ENCODE data around the gene SFMBT1.

Gene SFMBT1

DNA sequence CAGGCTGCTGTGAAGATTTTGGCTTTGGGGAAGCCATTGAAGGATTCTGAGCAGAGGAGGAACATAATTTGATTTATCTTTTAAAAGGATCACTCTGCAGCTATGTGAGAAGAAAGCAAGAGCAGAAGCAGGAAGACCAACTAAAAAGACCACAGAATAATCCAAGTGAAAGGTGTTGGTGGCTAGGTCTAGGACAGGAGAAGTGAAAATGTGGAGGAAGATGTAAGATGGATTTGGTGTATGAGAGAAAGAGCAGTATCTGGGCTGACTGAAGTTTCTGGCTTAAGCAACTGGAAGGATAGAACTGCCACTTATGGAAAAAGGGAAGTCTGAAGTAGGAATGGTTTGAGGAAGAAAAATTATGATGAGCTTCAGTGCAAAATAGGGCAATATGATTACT, 62.0 kb downstream of the SFMBT1 start:
- no peak for DNase-seq

DNA sequence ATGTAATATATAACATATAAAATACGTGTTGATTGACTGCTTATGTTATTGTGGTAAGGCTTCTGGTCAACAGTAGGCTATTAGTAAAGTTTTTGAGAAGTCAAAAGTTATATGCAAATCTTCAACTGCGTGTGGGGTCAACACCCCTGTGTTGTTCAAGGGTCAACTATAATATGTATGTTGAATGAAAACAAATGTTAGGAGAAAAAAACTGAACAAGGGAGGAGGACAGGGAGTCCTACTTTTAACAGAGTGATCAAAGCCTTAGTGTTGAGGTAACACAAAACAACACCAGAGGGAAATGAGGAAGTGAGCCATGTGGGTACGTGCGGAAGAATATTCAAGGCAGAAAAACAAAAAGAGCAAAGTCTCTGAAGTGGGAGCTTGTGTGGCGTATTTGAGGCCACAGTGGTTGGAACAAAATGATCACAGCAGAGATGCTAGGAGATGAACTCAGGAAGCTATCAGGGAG, 62.5 kb downstream of the SFMBT1 start:
- no peak for DNase-seq

DNA sequence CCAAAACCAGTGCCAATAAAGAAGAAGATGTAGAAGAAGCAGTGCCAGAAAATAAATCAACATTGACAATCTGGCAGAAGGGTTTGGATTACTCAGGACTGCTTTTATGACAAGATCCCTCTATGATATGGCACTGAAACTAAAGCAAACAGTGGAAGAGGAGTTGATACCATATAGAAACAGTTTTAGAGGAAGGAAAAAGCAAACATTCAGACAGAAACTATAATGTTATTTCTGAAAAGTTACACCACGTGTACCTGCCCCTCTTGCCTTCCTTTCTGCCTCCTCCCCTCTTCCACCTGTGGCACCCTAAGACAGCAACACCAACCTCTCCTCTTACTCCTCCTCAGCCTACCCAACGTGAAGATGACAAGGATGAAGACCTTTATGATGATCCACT, 63.0 kb downstream of the SFMBT1 start:
- no peak for DNase-seq

DNA sequence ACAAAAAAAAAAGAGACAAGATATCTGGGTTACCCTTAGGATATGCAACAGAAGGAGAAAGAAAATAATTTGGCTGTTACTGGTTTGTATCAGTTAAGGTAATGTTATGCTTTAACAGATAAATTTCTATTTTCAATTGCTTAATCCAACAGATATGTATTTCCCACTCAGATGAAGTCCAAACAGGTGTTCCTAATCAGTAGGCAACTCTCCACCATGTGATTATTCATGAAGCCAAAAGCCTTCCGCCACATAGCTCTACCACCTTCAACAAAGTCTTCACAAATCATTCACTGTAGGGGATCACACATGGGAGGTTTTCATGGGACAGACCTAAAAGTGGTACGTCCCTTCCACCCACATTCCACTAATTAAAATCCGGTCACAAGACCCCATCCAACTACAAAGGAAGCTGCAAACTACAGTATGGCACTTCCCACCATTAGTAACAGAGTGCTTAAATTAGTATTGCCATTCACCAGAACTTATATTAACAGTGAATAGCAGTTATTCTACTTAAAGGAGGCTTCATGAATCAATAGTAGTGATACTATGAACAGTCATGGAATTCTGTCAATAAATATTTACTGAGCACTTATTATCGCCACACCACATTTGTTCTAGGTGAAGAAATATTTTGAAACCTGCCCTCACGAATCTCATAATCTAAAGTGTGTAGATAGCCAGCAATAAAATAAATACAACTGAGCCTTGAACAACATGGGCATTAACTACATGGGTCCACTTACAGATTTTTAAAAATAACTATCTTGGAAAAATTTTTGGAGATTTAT, 66.5 kb downstream of the SFMBT1 start:
- DNase-seq: no peak

DNA sequence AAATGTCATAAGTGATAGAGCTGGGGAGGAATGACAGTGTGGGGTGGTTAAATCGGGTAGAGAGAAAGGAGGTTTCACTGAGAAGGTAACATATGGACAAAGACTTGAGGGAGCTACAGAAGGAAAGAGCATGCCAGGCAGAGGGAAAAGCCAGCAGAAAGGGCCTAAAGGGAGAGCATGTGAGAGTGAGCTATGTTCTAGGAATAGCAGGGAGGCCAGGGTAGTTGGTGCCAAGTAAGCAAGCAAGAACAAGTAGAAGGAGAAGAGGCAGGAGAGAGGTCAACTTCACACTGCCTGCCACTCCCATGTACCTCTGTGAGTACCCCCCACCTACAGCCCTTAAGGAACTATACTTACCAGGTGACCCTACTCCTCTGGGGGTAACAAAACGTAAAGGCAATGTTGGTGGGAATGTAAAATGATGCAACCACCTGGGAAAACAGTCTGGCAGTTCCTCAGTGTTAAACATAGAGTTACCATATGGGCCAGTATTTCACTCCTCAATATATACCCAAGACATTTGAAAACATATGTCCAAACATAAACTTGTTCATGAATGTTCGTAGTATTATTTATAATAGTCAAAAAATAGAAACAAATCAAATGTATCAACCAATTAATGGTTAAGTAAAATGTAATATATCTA, 67.6 kb downstream of the SFMBT1 start:
- no peak for DNase-seq

DNA sequence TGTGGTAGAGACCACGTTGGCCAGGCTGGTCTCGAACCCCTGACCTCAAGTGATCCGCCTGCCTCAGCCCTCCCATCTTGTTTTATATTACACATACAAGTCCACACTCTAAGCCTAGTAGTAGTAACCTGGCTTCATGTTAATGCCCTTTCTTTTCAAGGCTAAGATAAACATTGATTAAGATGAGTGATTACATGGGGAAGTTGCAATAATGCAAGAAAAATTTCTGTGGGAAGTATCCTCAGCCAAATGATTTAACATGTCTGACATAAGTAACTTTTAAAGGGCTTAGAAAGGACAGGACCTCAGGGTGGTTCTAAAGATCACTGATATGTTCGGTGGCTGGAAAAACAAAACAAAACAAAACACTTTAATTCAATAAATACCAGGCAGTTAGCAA, 72.1 kb downstream of the SFMBT1 start:
- DNase-seq: no peak

DNA sequence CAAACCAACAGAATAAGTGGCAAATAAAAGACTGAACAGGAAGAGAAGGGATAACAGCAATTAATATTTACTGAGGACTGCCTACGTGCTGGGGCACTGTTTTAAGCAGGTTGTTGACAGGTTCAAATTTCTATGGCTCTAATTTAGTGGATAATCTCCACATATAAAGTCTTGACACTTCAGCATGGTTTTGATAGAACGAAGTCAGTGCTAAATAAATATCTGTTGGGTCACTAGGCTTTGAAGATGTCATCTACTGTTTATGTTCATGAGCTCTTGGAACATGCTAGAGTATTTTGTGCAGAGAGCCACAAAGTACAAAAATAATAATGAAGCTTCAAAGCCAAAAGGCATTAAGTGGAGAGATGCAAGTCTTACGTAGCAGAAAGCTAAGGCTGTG, 74.0 kb downstream of the SFMBT1 start:
- DNase-seq: no peak

DNA sequence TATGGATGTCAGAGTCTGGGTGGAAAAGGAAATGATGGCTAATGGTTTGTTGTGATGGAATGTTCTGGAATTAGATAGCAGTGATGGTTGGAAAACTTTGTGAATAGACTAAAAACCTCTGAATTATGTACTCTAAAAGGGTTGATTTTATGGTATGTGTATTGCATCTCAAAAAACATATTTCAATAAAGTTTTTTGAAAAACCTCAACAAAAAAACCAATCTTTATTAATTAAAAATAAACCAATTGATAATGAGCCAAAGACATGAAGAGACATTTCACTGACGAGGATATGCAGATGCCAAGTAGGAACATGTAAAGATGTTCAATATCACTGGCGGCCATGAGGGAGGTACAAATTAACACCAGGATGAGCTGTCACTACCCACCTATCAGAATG, 78.5 kb downstream of the SFMBT1 start:
- no peak for DNase-seq

DNA sequence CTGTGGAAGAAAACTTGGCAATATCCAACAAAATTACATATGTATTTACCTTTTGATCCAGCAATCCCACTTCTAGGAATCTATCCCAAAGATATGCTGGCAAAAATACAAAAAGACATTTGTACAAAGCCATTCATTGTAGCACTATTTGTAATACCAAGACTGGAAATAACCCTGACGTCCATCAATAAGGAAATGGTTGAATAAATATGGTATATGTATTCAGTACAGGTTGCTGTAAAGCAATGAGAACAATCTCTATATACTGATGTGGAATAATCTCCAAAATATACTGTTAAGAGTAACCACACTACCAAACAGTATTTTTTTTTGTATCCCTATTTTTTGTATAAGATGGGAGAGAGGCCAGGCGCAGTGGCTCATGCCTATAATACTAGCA, 83.7 kb downstream of the SFMBT1 start:
- no peak for DNase-seq

DNA sequence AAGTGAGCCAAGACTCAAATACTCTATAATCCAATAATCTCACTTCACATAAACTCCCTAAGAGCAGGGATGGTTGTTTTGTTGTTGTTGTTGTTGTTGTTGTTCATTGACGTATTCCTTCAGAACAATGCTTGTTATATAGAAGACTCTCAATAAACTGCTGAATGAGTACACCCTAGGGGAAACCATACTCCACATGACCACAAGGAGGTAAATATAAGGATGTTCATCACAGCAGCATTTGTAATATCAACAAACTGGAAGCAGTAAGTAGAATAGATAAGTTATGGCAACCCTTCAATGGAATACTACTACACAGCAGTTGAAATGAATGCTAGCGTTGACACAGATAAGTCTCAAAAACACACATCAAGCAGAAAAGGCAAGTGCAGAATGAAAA, 86.1 kb downstream of the SFMBT1 start:
- no peak for DNase-seq

DNA sequence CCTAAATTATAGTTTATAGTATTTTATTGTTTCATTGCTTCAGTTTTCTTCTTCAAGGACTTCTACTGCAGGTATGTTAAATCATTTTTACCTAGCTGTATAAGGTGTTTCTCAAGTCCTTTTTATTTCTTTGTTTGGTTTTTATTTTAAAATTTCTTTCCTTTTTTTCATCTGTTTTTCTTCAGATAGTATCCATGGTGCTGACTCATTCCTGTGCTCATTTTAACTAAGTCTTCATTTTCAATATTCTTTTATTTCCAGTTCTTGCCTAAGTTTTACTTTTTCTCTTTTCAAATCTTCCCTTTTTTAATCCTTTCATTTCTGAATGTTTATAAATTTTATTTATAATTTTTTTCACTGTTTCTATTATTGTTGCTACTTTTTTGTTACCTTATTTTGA, 106.3 kb downstream of the SFMBT1 start:
- DNase-seq: no peak

DNA sequence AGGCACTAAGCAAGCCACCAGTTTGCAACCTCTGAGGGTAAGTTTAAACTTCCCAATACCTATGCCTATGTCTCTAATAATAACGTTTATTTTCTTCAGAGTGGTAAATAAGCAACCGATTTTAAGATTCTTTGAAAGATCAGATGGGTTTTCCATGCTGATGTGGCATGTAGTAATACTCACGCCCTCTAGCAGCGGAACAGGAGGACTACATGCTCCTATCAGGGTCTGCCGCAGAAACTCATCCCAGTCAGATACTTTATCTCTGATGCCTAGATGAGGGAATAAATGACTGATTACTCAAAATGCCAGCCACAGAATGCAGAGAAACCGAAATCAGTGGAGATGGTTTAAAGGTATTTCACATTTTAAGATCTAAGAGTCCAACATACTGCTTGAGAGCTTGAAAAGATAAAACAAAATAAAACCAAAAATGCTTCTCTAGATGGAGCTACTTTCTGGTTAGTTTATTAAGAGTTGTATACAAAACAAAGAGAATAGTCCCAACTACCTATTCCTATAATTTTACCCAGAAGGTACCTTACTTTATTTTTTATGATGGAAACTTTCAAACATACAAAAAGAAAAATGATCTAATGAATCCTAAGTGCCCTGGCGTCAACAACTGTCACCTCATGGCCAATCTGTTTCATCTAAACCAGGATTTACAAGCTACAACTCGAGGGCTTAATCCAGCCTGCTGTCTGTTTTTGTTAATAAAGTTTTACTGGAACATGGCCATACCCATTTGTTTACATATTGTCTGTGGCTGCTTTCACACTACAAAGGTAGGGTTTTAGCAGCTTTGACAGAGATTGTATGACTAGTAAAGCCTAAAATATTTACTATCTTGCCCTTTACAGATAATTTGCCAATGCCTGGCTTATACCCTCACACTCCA, 111.0 kb downstream of the SFMBT1 start:
- no peak for DNase-seq

DNA sequence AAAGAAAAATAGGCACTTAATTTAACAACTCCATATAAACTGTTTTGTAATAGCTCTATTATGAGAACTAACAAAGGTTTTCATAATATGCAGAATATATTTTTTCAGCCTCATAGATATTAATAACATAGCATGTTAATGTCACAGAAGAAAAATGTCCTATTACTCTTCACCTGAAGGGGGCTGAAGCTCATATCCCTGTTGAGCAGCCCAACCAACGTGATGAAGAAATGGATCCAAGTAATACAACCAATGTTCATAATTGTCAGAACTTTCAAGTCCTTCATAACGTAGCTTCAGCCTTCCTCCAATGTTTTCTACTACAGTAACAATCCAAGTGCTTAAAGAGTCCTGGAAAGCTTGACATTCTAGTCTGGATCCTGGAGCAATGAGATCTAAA, 114.0 kb downstream of the SFMBT1 start:
- no peak for DNase-seq

DNA sequence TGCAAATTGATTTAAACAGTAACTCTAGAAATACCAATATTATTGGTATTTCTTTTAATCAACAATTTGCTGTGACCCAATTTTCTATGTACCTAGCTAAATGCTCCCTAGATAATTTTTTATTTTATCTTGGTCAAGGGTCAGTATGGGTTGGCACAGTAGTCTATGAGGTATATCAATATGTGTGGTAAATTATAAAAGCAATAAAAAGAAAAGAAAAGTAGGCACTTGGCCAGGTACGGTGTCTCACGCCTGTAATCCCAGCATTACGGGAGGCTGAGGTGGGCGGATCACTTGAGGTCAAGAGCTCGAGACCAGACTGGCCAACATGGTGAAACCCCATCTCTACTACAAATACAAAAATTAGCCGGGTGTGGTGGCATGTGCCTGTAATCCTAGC, 114.5 kb downstream of the SFMBT1 start:
- no peak for DNase-seq

DNA sequence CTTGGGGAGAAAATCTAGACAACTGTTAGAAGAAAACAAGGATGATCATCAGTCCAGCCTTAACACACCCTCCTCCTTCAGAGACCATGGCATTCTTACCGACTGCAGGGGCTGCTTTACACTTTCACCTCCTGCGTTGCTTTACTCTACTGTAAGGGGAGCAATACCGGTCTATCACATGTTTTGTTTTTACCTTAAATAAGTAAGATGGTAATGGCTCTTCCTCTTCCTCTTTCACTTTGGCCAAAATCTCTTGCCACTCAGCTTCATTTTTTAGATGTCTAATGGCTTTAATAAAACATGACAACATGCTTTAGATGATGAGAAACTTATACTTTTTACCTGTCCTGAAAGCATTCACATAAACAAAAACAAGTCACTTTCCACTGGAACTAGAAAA, 115.1 kb downstream of the SFMBT1 start:
- no peak for DNase-seq

DNA sequence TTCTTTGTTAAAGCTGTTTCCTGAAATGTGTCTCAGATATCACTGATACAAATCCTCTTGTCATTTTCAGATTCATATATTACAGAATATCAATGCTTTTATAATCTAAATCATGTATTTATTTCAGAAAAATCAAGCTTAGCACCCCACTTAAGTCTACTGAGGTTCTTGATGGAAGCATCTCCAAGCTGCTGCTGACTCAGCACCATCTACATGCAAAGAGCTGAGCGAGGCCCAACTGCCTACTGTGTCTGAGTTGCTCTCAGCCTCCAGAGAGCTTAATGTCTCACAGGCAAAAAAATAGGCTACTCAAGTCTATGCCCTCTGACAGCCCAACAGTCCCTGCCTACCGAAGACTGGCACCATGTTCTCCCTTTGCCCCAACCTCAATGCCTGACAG, 119.3 kb downstream of the SFMBT1 start:
- DNase-seq: no peak

DNA sequence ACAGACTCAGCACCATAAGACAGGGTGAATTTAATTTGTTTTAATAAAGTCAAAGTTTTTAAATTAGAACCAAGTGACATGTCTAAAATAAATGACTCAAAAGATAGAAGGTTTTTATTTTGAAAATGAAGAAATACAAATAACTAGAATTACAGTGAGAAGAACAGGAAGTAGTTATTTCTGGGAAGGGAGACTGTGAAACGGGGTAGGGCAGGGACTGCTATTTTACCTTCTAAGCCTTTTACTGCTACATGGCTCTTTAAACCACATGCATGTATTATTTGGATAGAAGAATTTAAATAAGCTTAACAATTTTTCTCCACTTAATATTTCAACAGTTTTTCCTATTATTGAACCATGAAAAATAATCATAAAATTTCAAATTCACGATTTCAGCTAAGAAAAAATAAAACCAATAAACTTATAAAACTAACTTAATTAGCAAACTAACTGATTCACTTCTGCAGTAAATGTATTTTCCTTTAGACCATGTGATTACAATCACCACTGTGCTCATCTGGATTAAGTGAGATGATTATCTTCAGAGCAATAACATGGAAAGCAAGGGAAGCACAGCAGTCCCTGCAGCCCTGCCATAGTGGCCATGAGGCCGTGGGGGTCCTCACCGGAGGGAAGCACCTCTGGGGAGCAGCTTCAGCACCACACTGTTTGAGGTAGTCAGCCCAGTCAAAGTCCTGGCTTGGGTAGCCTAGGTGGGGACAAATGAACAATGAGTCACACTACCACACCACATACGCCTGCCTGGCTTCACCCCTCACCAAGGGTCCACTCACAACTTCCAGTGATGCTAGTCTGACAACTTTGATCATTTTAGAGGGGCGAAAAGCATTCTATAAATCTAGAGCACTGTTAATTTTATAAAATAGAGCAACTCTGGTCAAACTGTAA, 120.2 kb downstream of the SFMBT1 start:
- no peak for DNase-seq

DNA sequence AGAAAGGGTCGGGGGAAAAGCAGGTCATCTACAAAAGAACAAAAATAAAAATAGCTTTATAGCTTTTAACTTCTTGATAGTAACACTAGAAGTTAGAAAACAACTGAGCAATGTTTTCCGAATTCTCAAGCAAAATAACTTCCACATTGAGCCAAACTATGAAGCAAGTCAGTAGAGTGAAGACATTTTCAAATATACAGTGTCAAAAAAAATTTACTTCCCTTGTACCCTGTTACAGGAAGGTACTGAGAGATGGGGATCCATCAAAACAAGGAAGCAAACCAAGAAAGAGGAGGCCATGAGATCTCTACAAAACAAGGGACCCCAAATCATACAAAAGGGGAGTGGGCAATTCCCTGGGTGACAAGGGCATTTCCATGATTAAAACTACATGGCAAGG, 121.9 kb downstream of the SFMBT1 start:
- DNase-seq: no peak

DNA sequence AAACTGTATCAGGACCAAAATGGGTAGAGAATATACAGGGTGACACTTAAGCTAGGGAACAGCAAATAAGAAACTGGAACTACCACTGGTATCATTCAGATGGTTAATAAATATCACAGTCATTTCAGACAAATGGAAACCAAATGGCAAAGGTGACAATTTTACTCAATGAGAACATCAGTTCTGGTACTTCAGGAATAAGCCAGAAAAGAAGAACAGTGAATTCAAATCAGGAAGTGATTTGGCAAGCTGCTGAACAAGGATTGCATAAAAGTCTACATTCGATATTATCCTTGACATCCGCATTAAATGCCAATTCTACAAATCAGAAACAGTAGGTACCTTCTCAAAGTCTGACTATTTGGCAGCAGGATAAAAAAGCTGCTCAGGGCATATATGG, 125.0 kb downstream of the SFMBT1 start:
- DNase-seq: no peak

DNA sequence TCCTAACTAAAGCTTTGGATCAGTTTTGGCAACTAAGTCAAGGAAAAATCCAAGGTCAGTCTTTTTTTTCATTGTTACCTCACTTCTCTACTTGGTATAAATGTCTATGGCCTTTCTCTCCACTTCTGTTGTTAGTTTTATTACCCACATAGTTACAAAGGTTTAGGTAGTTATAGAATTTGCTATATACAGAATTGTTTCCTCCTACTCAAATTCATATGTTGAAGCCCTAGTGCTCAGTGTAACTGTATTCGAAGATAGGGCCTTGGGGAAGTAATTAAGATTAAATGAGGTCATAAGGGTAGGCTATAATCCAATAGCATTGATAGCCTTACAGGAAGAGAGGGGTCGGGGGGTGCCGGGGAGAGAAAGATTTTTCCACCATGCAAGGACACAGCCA, 128.8 kb downstream of the SFMBT1 start:
- no peak for DNase-seq

DNA sequence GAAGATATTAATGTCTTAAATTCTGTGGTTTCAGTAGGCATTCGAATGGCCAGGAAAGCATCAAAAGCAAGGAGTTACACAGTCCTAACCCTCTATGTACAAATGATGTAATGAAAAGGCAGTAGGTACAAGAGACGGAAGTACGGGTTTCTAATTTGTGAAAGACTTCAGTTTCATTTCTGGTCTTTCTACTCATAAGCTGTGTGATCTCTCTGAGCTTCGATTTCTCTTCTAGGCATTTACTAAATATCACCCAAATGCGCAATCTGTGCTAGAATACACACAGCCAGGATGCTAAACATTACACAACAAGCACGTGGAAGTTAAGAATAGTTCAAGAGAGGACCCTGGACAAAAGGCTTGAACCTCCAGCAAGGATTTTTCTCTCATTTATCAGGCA, 130.6 kb downstream of the SFMBT1 start:
- DNase-seq: no peak
